ENCODE results near the gene CD274.

Gene CD274

GRCh38 chr9:5500441-5501235 lies 50.3 kb downstream of the CD274 start:
- no peak for DNase-seq (ENCODE audit: low spot score)

- DNase-seq (ENCODE audit: low spot score) = no peak
Observed at GRCh38 chr9:5502553-5502952, 52.2 kb downstream of the CD274 start.

DNA sequence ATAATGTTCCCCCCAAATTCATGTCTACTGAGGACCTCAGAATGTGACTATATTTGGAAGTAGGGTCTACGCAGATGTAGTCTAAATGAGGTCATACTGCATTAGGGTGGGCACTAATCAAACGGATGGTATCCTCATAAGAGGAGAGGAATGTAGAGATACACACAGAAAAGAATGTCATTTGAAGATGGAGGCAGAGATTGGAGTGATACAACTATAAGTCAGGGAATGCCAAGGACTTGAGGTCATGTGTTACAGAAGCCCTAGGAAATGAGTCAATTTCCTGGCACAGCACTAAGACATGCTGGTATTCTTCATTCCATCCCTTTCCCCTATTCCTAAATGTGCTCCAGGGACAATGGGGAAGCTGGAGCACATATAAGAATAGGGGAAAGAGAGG lies 59.2 kb downstream of the CD274 start:
- DNase-seq (ENCODE audit: low spot score) = peak; percentile 18

- DNase-seq (ENCODE audit: low spot score) = no peak
Observed at GRCh38 chr9:5510360-5510931, 60.1 kb downstream of the CD274 start, which contains the start of gene PDCD1LG2. Gene PDCD1LG2, plus strand, starts transcription at chr9:5510531. Its CDS starts 12,016 bp downstream, at chr9:5522547.

- DNase-seq (ENCODE audit: low spot score) = no peak
Observed at GRCh38 chr9:5510989-5511388, 60.6 kb downstream of the CD274 start.

DNA sequence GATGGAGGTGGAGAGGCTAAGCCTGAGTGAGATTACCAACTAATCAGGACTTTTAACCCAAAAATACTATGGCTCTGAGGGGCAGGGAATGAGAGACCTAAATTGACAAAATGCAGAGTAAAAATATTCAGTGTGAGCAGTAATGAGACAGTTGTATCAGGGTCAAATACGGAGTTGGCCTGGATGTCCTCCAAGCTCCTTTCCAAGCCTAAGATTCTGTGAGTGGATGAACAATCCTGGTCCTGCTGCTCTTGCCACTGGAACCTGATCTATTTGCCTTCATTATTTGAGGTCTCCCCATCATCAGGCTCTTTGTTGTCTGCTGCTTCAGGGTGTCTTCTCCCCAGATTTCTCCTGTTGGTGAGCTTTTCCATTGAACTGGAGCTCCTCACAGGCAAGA lies 61.1 kb downstream of the CD274 start:
- DNase-seq (ENCODE audit: low spot score) = no peak

GRCh38 chr9:5511935-5512580 lies 61.7 kb downstream of the CD274 start:
- no peak for DNase-seq (ENCODE audit: low spot score)

DNA sequence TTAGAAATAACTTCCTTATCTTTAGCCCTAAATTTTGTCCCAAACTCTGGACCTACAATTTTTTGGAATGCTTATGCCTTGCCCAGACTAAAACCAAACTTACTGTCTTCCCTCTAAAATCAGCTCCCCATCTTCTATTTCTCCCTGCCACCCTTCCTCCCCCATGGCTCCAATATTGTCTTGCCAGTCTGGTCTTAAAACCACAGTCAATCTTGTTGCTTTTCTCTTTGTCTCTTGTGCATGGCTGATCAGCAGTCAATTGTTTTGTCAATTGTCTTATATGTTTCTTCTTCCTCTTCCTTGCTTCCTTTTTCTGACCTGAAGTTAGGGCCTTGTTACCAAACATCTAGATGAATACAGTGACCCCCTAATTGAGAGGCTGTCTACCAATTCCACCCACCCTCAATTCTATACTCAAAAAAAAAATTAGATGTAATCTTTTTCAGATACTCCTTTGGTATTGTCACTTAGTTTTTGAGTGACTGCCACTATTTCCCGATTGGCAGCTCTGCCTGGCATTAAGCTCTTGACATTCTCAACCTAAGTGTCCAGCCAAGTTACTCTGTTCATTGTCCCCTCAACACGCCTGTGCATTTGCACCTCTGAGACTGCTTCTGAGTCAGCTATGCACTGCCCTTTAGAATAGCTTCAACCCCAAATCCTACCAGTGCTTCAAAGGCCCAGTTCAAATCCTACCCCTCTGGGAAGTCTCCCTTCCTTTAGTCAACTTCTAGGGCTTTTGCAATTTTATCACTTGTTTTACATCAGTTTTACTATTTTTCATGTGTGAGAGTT lies 62.5 kb downstream of the CD274 start:
- no peak for DNase-seq (ENCODE audit: low spot score)

GRCh38 chr9:5513966-5514616 lies 63.7 kb downstream of the CD274 start:
- DNase-seq (ENCODE audit: low spot score) = no peak

DNA sequence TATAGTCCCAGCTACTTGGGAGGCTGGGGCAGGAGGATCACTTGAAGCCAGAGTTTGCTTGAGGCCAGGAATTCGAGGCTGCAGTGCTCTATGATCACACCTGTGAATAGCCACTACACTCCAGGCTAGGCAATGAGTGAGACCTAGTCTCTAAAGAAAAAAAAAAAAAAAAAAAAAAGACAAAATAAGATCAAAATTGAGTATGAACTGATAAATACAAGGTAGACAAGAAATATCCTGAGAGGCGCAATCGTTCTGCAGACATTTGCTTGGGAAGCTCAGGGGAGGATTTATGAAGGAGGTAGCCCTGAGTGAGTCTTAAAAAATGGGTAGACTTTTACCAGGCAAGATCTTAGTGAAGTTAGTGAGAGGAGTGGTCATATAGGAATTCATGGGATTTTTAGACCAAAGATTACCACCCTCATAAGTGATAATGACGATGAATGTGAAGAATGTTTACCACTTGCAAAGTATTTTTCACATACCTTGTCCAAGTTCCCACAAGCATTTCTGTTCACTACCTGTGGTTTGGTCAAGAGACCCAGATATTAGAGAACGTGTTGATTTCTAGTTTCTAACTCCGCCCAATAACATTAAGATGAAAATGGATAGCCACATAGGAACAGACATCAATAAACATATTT lies 64.4 kb downstream of the CD274 start:
- no peak for DNase-seq (ENCODE audit: low spot score)

- no peak for DNase-seq (ENCODE audit: low spot score)
Observed at GRCh38 chr9:5515261-5515650, 64.9 kb downstream of the CD274 start.

- no peak for DNase-seq (ENCODE audit: low spot score)
Observed at GRCh38 chr9:5516453-5517220, 66.3 kb downstream of the CD274 start.

DNA sequence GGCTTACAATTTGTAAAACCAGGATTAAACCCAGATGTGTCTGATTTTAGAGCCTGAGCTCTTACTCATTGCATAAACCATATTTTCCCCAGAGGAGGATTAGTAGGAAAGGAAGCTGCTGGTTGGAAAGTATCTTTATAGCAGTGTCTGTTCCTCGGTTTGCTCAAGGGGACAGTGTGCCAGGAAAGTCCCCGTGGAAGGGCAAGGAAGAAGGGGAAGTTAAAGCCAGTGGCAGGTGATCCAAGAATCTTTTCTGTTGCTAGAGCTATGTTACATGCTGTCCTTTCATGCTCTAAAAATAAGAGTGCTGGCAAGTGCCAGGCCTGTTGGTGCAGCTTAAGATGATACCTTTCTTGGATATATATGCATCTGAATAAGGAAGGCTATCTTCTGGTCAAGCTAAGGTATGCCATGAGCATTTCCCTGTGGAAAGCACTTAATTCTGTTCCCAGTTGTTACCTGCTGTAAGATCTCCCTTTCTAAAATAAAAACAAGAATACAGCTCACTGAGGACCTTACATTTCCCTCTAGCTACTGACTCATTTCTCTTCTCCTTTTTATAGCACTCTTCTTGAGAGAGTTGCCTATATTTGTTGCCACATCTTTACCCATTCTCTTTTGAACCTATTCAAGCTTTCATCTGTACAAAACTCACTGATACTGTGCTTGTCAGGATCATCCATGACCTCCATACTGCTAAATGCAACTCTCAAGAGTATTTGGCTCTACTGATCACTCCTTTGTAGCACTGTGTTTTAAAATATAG lies 68.0 kb downstream of the CD274 start:
- no peak for DNase-seq (ENCODE audit: low spot score)

GRCh38 chr9:5518937-5519319 lies 68.6 kb downstream of the CD274 start:
- DNase-seq (ENCODE audit: low spot score) = no peak

Measured in COLO829 (cell line).